ENCODE data around the gene RBMX2. TPM values are rescaled to one million over a fixed set of nuclear protein-coding genes. Genes with fewer than 3 reads are reported as not detected.

RBMX2 gene
- total and polyA plus RNA-seq, 2 of the 4 experiments (the other 2 are of a cell fraction) = 8.8 to 11.4 TPM

- H4K8ac ChIP-seq (ENCODE audit: low read depth in 2 of 2, low read length in 2 of 2) = no peak overlapping the region
- no peak overlapping the region for H3K14ac ChIP-seq (replicated peaks; ENCODE audit: low read depth, low read length)
- BruUV-seq (replicated peaks) = no TSS peak
- ATAC-seq (ENCODE audit: low read depth) = no peak
- DNase-seq = no peak
- H2BK20ac ChIP-seq (ENCODE audit: low read depth, low read length) = no peak overlapping the region
- H2BK120ac ChIP-seq (ENCODE audit: low read depth, low read length) = no peak overlapping the region
- H3K4ac ChIP-seq (ENCODE audit: low read depth, low read length) = no peak overlapping the region
- H2BK5ac ChIP-seq (ENCODE audit: low read depth, low read length, poor library complexity, severe bottlenecking) = no peak overlapping the region
- H3K4me3 ChIP-seq (ENCODE audit: insufficient read depth, low read depth, low read length) = no peak overlapping the region
- H3K27me3 ChIP-seq (ENCODE audit: control insufficient read depth, insufficient read depth, low read length) = no peaks in the 10 kb centered on the region
- H4K5ac ChIP-seq (ENCODE audit: low read depth, low read length) = no peak overlapping the region
- ChIA-PET CTCF (interaction anchor here (0.8 kb wide), 1 partner anchor 22 kb away, joined by 3 read pairs; no protein-coding TSS in a partner anchor), POLR2A (ENCODE audit: unreplicated experiment) (no interaction called here)
- in situ Hi-C loops (cut with MboI; ENCODE audit: low sequenced_read_pairs) (no loop called here), dilution Hi-C loops (cut with HindIII; ENCODE audit: low sequenced_read_pairs, unreplicated experiment) (no loop called here), intact Hi-C loops (cut with micrococcal nuclease) (no loop called here)
- no peaks in the 10 kb centered on the region for H4K20me1 ChIP-seq (ENCODE audit: insufficient read depth, low read length)
- no peak overlapping the region for H2AK9ac ChIP-seq (replicated peaks; ENCODE audit: low read depth, low read length, poor library complexity)
- H3K4me2 ChIP-seq (ENCODE audit: low read depth, low read length) = no peak overlapping the region
- no peaks in the 10 kb centered on the region for H3K9me3 ChIP-seq (ENCODE audit: control insufficient read depth, insufficient read depth, low read length)
- TF ChIP-seq FOS (IDR thresholded peaks at IDR 0.05; ENCODE audit: low read depth, low read length) (no peak), POLR2A (IDR thresholded peaks at IDR 0.05; ENCODE audit: low read depth, low read length) (no peak)
- H3K4me1 ChIP-seq (ENCODE audit: control insufficient read depth, insufficient read depth, low read length) = no peaks in the 10 kb centered on the region
- no peaks in the 10 kb centered on the region for H3K79me1 ChIP-seq (ENCODE audit: low read depth in 1 of 2, low read length in 2 of 2)
- H3K9me1 ChIP-seq (ENCODE audit: insufficient read depth, low read length) = no peaks in the 10 kb centered on the region
- H2BK15ac ChIP-seq (ENCODE audit: low read depth, low read length) = no peak overlapping the region
- no peak overlapping the region for H4K91ac ChIP-seq (ENCODE audit: insufficient read depth, low read depth, low read length)
- H3K23ac ChIP-seq (ENCODE audit: low read depth, low read length) = no peak overlapping the region
- H2AFZ ChIP-seq (replicated peaks; ENCODE audit: low read length, poor library complexity) = no peak overlapping the region
- H2AK5ac ChIP-seq (ENCODE audit: low read depth, low read length) = no peak overlapping the region
- no peak overlapping the region for H3K56ac ChIP-seq (ENCODE audit: extremely low read depth, insufficient read depth, low read length)
- no peak overlapping the region for H3K9ac ChIP-seq (ENCODE audit: low read depth, low read length)
- no peak overlapping the region for H3K18ac ChIP-seq (ENCODE audit: low read depth, low read length)
- H3K36me3 ChIP-seq (ENCODE audit: control insufficient read depth, insufficient read depth, low read length) = no peaks in the 10 kb centered on the region
- WGBS, 2 experiments (ENCODE audit: extremely low coverage in 2 of 2, insufficient read length in 1 of 2) = no CpG with 5 or more reads among the region's 1 CpG
- no peak overlapping the region for H3K27ac ChIP-seq (ENCODE audit: insufficient read depth, low read length)
Measured at GRCh38 chrX:130444641-130445336, 43.0 kb downstream of the RBMX2 start.
